OCI-LY3 (cell line): ENCODE data around the gene TMED5.

Experiments used
- EZH2phosphoT487 ChIP-seq: fragments of 200-600 bp; shearing (Covaris generic); IDR thresholded peaks from 2 replicates; pipeline ENCODE4 v1.6.1; 2018; ENCODE audit warnings: antibody characterized with exemption, mixed run types, low read depth
- TF ChIP-seq, protein P1 (sequence below): fragments of 200-600, 300-600 bp; sonication (generic); IDR thresholded peaks from 2 replicates; pipeline ENCODE4 v1.5.1; 2014; ENCODE audit warnings: antibody characterized with exemption, low read length, low read depth

DNA sequence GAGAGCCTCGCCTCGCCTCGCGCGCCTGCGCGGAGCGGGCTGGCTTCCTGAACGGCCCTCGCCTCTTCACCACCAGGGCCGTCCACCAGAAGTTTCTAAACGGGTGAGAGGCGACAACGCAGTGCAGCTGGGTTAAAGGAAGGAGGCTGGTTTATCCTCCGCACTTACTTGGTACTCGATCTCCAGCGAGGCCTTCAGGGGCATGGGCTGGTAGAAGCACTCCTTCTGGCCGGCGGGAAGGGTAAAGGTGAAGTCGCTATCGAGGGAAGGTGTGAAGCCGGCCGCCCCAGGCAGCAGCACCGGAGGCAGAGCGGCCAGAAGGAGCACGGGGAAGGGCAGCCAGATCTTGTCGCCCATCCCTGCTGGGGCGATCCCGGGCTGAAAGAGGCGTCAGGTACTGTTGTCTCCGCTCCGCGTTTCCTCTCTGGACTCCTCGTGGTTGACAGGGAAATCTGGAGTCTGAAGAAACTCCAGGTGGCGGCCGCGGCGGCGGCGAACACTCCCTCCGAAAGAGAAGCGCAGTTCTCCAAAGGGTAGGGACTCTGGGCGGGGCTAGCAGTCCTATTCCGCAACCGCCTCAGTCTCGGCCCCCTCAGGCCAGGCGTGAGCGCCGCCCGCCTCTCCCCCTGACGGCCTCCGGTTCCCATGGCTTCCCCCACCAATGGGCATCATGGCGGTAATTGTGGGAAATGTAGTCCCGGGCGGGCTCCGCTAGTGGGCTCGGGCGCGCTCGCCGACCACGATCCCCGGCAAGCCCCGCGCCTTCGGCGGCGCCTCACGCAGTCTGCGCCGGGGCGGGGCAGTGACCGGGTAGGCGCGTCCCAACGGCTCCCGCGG is at the start of gene TMED5:
- TF ChIP-seq EZH2phosphoT487: no peak
- TF ChIP-seq, protein P1, sequence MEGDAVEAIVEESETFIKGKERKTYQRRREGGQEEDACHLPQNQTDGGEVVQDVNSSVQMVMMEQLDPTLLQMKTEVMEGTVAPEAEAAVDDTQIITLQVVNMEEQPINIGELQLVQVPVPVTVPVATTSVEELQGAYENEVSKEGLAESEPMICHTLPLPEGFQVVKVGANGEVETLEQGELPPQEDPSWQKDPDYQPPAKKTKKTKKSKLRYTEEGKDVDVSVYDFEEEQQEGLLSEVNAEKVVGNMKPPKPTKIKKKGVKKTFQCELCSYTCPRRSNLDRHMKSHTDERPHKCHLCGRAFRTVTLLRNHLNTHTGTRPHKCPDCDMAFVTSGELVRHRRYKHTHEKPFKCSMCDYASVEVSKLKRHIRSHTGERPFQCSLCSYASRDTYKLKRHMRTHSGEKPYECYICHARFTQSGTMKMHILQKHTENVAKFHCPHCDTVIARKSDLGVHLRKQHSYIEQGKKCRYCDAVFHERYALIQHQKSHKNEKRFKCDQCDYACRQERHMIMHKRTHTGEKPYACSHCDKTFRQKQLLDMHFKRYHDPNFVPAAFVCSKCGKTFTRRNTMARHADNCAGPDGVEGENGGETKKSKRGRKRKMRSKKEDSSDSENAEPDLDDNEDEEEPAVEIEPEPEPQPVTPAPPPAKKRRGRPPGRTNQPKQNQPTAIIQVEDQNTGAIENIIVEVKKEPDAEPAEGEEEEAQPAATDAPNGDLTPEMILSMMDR: no peak
